ENCODE results near the gene MAT1A. TPM values are rescaled to one million over a fixed set of nuclear protein-coding genes. Genes with fewer than 3 reads are reported as not detected.

Gene MAT1A
- total and polyA plus RNA-seq, 9 of the 15 experiments (the other 6 are each of a cell fraction or from before 2014, with no cell fraction given) = 0.03 to 0.30 (median 0.11) TPM; not detected in 2

DNA sequence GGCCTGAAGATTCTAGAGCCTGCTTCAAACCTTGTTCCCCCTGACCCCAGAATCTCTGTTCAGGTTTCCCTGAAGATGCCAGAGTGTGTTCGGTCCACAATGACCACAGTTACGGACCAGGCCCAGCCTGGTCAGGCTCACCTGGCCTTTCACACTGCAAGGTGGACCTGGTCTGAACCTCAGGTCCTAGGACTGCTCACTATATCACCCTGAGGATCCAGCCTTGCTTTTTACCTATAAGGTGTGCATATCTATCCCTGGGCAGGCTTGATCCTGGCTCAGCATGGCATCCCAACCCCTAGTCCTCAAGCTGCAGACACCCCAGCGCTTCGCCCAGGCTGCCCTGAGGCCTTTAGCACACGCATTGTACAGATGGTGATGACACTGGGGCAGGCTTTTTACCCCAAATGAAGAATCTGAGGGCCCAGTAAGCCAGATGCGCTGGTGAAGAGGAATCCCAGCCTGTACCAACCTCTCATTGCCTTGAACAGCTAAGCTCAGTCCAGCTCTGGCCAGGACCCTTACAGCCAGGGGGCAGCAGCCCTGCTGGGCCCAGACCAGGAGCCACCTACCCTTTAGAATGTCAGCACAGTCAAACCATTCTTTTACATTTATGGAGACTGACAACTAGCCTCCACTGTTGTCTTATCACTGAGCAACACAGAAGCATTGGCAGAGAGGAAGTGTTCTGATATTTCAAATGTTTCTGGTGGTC, 28.0 kb downstream of the MAT1A start:
- Histone ChIP-seq H4K20me1 (replicated peaks; ENCODE audit: control insufficient read depth, insufficient read depth, low read length) (peaks cover 8% of the 10 kb centered on the region), H3K27ac (ENCODE audit: extremely low read depth, low read depth, low read length) (no peak overlapping the region), H3K4me2 (ENCODE audit: insufficient read depth, low read length) (no peak overlapping the region), H3K9ac (ENCODE audit: insufficient read depth in 1 of 2, low read depth in 2 of 2, low read length in 2 of 2) (no peak overlapping the region), H3K4me3 (no peak overlapping the region), H3K9me3 (replicated peaks; ENCODE audit: control insufficient read depth, insufficient read depth, low read depth, low read length) (0 out of 2 replicates have a peak, but pooled peaks cover 2% of the 10 kb centered on the region), H3K4me1 (replicated peaks in 1 of 2; ENCODE audit: control insufficient read depth in 2 of 2, insufficient read depth in 2 of 2, low read length in 2 of 2) (peaks cover 5 to 9% of the 10 kb centered on the region in 2 experiments; a peak in 4 of 5 replicates), H3K36me3 (ENCODE audit: control insufficient read depth, insufficient read depth, low read length) (no peaks in the 10 kb centered on the region), H2AFZ (ENCODE audit: low read depth, low read length) (no peak overlapping the region), H3K79me2 (ENCODE audit: control insufficient read depth, insufficient read depth, low read length) (no peaks in the 10 kb centered on the region), H3K27me3 (ENCODE audit: control insufficient read depth in 2 of 2, insufficient read depth in 2 of 2, low read length in 2 of 2) (peaks cover 6 to 38% of the 10 kb centered on the region in 2 experiments), H3K9me1 (ENCODE audit: control insufficient read depth, insufficient read depth, low read length) (no peaks in the 10 kb centered on the region)
- FAIRE-seq (no peak), DNase-seq (ENCODE audit: extremely low read depth in 1 of 4, low spot score in 3 of 4) (peak in 2 of 4 experiments; percentile 14 to 15), ATAC-seq (peak; percentile 27; the same call in 2 of the 3 replicates)
- ChIA-PET CTCF (ENCODE audit: low intra/inter-chr PET ratio) (interaction anchor here (0.5 to 1.2 kb wide), 4 partner anchors 73 to 245 kb away, joined by 3 to 7 read pairs (median 4); no protein-coding TSS in a partner anchor), POLR2A (no interaction called here)
- TF ChIP-seq, protein P1, sequence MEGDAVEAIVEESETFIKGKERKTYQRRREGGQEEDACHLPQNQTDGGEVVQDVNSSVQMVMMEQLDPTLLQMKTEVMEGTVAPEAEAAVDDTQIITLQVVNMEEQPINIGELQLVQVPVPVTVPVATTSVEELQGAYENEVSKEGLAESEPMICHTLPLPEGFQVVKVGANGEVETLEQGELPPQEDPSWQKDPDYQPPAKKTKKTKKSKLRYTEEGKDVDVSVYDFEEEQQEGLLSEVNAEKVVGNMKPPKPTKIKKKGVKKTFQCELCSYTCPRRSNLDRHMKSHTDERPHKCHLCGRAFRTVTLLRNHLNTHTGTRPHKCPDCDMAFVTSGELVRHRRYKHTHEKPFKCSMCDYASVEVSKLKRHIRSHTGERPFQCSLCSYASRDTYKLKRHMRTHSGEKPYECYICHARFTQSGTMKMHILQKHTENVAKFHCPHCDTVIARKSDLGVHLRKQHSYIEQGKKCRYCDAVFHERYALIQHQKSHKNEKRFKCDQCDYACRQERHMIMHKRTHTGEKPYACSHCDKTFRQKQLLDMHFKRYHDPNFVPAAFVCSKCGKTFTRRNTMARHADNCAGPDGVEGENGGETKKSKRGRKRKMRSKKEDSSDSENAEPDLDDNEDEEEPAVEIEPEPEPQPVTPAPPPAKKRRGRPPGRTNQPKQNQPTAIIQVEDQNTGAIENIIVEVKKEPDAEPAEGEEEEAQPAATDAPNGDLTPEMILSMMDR (IDR thresholded peaks at IDR 0.05 in 2 of 3, conservative IDR thresholded peaks at IDR 0.05 in 1 of 3; ENCODE audit: insufficient read depth in 2 of 3, low read depth in 1 of 3, low read length in 3 of 3) = peak; percentile 26 to 32 (median 32); a peak in 3 of 6 replicates
- TF ChIP-seq, protein P2, sequence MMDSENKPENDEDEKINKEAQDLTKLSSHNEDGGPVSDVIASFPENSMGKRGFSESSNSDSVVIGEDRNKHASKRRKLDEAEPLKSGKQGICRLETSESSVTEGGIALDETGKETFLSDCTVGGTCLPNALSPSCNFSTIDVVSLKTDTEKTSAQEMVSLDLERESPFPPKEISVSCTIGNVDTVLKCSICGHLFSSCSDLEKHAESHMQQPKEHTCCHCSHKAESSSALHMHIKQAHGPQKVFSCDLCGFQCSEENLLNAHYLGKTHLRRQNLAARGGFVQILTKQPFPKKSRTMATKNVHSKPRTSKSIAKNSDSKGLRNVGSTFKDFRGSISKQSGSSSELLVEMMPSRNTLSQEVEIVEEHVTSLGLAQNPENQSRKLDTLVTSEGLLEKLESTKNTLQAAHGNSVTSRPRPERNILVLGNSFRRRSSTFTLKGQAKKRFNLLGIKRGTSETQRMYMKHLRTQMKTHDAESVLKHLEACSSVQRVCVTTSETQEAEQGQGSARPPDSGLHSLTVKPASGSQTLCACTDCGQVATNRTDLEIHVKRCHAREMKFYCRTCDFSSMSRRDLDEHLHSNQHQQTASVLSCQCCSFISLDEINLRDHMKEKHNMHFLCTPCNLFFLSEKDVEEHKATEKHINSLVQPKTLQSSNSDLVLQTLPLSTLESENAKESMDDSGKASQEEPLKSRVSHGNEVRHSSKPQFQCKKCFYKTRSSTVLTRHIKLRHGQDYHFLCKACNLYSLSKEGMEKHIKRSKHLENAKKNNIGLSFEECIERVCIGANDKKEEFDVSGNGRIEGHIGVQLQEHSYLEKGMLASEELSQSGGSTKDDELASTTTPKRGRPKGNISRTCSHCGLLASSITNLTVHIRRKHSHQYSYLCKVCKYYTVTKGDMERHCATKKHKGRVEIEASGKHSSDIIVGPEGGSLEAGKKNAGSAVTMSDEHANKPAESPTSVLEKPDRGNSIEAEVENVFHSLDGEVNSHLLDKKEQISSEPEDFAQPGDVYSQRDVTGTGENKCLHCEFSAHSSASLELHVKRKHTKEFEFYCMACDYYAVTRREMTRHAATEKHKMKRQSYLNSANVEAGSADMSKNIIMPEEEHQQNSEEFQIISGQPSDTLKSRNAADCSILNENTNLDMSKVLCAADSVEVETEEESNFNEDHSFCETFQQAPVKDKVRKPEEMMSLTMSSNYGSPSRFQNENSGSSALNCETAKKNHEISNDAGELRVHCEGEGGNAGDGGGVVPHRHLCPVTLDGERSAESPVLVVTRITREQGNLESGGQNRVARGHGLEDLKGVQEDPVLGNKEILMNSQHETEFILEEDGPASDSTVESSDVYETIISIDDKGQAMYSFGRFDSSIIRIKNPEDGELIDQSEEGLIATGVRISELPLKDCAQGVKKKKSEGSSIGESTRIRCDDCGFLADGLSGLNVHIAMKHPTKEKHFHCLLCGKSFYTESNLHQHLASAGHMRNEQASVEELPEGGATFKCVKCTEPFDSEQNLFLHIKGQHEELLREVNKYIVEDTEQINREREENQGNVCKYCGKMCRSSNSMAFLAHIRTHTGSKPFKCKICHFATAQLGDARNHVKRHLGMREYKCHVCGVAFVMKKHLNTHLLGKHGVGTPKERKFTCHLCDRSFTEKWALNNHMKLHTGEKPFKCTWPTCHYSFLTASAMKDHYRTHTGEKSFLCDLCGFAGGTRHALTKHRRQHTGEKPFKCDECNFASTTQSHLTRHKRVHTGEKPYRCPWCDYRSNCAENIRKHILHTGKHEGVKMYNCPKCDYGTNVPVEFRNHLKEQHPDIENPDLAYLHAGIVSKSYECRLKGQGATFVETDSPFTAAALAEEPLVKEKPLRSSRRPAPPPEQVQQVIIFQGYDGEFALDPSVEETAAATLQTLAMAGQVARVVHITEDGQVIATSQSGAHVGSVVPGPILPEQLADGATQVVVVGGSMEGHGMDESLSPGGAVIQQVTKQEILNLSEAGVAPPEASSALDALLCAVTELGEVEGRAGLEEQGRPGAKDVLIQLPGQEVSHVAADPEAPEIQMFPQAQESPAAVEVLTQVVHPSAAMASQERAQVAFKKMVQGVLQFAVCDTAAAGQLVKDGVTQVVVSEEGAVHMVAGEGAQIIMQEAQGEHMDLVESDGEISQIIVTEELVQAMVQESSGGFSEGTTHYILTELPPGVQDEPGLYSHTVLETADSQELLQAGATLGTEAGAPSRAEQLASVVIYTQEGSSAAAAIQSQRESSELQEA (IDR thresholded peaks at IDR 0.05; ENCODE audit: low read depth) = no peak
- intact Hi-C loops (cut with micrococcal nuclease) = loop anchor here (5.0 kb wide), 1 partner anchor 181 kb away; no protein-coding TSS in a partner anchor
- BruUV-seq (replicated peaks) = no TSS peak
- in situ Hi-C loops (cut with MboI) = no loop called here
- 14% methylated on average over 6 of the region's 6 CpGs for WGBS (ENCODE audit: insufficient coverage, low coverage, missing lambda C conversion rate)

Measured in K562 (cell line).